ENCODE measurements around the gene SSH3.
A peak's percentile ranks its signal among the peaks of the same experiment; 100 is the strongest.

Gene SSH3, protein sequence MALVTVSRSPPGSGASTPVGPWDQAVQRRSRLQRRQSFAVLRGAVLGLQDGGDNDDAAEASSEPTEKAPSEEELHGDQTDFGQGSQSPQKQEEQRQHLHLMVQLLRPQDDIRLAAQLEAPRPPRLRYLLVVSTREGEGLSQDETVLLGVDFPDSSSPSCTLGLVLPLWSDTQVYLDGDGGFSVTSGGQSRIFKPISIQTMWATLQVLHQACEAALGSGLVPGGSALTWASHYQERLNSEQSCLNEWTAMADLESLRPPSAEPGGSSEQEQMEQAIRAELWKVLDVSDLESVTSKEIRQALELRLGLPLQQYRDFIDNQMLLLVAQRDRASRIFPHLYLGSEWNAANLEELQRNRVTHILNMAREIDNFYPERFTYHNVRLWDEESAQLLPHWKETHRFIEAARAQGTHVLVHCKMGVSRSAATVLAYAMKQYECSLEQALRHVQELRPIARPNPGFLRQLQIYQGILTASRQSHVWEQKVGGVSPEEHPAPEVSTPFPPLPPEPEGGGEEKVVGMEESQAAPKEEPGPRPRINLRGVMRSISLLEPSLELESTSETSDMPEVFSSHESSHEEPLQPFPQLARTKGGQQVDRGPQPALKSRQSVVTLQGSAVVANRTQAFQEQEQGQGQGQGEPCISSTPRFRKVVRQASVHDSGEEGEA

DNA sequence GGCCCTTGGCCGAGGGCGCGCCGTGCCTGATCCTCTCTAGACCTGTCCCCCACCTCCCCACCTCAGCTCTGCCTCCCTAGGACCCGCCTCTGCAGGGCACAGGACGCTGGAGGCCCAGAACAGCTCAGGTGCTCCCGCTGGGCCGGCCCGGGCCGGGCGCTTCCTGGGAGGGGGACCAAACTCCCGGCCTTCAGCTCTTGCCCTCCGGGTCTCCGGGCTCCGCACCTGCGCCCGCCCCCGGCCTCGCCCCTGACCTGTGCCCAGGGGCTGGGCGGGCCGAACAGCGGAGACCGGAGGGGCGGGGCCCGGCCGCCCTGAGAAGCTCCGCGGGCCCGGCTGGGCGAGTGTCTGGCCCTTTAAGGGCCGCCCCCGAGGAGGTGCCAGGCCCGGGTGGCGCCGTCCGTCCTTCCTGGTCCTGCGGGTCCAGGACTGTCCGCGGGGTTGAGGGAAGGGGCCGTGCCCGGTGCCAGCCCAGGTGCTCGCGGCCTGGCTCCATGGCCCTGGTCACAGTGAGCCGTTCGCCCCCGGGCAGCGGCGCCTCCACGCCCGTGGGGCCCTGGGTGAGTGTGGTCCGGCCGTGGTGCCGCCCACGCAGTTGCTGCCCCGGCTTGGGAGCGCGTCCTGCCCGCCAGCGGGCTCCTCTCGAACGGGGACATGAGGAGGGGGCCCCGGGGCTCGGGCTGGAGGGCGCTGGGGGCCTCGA lies at the start of gene SSH3:
SSH3 (plus strand) TSS at position 399 of the 703 bp plus-strand sequence; CDS start at position 495, 96 bp downstream.
- peak in 1 of 2 donors; percentile 36 for DNase-seq

DNA sequence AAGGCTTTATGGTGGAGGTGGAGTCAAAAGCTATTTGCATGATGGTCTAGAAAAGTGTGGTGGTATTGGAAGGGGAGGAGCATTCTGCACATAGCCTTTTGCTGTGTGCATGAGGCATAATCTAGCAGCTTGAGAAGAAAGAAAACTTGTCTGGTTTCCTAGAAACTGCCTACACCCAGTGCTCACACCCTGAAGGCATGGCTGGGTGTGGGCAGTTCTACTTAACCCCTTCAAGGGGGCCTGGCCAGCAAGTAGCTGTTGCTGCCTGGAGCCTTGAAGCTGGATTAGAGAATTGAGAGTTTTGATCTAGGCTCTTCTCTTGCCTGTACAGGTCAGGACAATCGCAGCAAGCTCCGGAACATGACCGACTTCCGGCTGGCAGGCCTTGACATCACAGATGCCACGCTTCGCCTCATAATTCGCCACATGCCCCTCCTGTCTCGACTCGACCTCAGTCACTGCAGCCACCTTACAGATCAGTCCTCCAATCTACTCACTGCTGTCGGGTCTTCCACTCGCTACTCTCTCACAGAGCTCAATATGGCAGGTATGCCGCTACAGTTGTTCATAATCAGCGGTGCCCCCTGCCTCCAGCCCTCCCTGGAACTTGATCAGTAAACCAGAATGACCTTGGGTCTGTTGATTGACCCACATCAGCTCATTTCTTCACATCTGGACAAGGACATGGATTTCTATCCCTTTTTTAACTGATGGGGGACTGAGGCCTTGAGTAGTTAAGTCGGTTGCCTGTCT lies 49.3 kb upstream of the SSH3 start:
- DNase-seq, result no peak

DNA sequence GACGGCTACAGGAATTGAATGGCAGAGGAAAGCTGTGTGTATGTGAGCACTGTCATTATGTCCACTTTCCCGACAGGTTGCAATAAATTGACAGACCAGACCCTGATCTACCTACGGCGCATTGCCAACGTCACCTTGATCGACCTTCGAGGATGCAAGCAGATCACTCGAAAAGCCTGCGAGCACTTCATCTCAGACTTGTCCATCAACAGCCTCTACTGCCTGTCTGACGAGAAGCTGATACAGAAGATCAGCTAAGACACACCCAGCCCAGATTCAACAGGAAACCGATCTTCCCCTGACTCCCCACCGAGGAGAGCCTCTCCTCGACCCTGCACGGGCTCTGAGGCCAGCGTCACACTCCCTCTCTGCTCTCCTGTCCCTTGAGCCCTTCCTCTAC lies 48.5 kb upstream of the SSH3 start:
- DNase-seq, result no peak

DNA sequence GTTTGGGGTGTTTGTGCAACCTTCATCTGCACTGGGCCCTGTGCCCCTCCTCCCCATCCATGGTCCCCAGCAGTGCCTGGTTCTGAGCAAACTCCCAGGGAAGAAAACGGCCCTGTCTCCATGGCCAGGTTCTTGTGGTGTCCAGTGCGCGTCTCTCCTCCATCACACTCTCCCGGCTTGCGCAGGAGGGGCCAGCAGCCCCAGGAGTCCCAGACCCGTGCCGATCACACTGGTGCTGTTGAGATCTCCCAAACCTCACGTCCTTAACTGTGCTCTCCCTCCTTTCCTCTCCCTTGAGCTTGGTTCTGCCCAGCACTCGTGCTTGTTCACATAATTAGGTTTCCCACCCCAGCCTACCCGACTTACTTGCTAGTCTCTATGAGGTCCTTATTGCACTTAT lies 48.0 kb upstream of the SSH3 start:
- no peak for DNase-seq

DNA sequence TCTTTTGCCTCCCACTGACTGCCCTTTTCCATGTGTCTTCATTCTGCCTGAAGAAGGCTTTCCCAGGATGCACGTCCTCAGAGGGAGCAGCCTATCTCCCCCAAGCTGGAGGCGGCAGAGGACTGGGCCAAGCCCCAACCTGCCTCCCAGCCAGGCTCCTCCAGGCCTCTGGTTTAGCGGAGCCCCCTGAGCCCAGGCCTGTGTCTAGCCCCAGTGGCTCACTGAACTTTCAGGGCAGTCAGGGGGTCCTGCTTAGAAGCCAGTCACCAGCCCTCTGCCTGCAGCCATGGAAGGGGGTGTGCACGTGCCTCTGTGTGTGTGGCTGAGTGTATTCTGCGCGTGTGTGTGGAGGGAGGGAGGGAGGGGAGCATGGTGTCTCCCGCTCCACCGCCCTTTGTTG lies 47.5 kb upstream of the SSH3 start:
- DNase-seq, result no peak

DNA sequence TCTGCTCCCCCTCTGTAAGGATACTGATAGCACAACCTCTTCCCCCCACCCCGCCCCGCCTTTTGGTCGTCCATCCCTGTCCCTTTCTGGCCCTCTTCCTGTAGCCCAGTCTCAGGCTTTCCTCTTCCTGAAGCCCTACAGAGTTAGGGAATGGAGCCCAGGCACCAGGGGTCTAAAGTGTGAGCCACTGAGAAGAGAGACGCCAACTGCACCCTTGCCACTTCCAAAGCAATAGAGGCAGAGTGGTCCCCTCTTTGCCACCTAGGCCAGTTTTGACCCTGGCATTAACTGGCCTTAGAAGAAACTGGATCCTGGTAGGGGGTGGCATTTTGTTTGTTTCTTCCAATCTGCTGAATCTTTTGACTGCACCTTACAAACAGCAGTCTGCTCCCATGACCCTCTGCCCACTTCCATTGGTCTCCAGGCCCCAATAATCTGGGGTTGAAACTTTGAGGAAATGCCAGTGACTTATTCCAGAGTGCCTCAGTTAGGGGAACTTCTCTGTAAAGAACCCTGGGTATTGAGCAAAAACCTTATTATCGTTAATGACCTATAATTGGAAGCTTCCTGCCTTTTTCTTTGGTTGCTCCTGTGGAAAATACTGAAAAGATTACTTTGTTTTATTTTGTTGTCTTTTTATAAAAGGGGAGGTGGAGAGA lies 46.7 kb upstream of the SSH3 start:
- no peak for DNase-seq

DNA sequence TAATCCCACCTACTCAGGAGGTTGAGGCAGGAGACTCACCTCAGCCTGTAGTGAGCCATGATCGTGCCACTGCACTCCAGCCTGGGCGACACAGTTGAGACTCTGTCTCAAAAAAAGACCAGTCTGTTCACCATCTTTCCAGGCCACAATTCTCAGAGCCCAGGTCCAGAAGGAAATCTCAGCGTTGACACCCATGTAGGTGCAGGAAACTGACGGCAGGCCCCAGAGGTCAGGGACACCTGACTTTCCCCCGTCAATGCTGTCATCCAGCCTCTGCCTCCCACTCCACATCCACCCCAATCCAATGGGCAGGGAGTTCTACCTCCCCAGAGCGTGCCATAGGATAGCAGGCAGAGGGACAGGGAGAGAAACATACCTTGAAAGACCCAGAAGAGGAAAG lies 42.9 kb upstream of the SSH3 start:
- DNase-seq, result no peak

DNA sequence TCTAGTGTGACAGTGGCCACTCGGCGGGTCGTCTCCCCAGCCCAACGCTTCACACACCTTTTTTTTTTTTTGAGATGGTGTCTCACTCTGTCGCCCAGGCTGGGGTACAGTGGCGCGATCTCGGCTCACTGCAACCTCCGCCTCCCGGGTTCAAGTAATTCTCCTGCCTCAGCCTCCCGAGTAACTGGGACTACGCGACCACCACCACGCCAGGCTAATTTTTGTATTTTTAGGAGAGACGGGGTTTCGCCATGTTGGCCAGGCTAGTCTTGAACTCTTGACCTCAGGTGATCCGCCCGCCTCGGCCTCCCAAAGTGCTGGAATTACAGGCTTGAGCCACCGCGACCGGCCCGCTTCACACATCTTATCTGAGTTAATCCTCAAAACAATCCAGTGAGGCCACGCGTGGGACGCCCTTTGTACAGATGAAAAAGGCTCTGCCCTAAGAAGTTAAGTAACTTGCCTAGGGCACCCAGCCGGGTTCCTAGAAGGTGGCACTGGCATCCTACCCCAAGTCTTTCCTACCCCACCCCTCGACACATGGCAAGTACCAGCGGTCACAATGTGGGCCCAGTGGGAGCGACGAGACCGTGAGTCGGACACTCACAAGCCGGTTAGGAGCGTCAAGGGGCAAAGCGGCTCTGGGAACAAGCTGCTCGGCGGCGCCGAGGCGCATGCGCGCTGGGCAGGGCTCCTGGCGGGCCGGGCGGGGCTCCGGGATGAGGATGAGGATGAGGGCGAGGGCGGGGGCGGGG lies 42.3 kb upstream of the SSH3 start:
- peak in 1 of 2 donors; percentile 37 for DNase-seq

DNA sequence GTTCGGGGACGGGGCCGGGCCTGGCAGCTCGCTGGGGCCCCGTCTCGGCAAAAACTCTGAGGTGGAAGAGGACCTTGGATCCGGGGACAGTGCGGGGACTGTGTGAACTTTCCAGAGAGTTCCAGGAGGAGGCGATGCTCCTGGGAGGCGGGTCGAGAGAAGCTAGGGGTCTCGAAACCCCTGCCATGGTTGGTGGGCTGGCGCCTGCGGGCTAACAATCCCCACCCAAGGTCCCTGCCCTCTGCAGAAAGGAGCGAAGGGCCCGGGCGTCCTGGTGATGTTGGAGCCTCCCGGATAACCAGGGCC lies 41.7 kb upstream of the SSH3 start:
- no peak for DNase-seq

DNA sequence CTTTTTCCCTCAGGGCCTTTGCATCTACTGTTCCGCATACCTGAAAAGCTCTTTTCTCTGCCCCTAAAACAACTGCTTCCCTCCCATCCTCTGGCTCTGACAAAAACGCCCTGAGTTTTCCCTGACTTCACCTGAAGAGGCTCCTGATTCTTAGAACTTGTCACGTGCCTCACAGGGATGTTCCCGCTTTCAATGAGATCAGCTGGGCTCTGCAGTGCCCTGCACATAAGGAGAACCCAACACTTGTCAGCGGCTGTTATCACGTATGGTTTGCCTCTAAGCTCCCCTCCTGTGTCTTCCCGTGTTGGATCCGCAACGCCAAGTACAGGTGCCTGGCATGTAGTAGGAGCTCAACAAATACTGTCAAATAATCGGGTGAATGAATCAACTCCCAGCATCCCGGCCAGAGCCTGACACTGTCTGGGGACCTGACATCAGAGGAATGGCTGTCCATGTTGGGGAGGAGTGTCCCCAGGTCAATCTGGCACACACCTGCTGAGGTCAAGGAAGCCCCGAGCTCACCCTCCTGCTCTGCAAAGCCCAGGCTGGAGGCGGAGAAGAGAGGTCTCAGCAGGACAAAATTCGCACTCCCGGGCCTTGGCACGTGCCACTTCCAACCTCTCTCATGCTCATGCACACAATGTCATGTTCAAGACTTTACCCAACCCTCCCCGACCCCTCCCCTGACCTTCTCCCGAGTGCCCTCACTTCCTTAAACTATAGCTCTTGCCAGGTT lies 41.2 kb upstream of the SSH3 start:
- DNase-seq, result no peak

DNA sequence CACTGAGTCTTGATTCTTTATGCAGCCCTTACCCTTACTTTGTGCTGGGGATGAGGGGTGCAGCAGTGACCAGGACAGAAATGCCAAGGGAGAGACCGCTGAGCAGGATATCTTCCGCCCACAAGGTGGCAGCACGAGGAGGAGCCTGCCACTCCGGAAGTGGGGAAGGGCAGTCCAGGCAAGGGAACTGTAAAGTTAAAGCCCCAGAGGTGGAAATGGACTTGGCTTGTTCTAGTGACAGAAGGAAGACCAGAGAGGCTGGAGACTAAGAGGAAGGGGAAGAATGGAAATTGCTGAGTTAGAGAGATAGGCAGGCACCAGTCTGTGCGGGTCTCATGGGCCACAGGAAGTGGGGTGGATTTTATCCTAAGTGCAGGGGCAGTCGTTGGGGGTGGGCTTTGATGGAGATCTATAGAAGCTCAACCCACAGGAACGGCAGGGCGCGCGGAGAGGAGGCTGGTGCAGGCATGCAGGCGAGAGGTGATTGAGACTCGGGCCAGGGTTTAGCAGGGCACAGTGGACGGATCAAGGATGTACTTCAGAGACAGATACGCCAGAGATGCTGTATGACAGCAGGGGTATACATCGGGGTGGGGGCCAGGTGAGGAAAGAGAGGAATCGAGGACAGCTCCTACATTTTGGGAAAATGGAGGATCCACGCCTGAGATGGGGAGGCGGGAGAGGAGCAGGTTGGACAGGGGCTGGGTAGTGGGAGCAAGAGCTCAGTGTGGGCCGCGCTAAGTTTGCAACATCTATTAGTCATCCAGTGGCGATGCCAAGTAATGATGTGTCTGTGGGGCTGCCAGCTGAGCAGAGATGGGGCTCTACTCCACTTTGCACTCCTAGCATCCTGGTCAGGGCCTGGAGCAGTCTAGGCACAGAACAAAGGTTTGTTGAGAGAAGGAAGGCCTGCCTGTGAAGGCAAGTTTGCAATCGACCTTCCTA lies 40.3 kb upstream of the SSH3 start:
- DNase-seq, result peak; percentile 76 to 80

DNA sequence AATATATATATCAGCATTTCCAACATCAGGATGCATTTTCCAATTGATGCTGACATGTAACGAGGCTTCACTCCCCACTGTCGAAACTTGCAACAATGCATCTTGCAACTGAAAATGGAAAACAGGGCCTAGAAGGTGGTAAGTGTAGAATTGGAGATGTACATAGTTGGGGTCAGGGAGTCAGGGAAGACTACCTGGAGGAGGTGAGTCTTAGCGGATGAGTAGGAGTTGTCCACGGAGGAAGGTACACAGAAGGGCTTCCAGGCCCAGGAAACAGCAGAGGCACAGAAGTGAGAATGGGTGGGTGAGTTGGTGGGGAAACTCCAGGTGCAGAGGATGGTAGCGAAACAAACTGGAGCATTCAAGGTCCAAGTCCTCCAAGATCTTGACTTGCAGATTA lies 39.1 kb upstream of the SSH3 start:
- no peak for DNase-seq

DNA sequence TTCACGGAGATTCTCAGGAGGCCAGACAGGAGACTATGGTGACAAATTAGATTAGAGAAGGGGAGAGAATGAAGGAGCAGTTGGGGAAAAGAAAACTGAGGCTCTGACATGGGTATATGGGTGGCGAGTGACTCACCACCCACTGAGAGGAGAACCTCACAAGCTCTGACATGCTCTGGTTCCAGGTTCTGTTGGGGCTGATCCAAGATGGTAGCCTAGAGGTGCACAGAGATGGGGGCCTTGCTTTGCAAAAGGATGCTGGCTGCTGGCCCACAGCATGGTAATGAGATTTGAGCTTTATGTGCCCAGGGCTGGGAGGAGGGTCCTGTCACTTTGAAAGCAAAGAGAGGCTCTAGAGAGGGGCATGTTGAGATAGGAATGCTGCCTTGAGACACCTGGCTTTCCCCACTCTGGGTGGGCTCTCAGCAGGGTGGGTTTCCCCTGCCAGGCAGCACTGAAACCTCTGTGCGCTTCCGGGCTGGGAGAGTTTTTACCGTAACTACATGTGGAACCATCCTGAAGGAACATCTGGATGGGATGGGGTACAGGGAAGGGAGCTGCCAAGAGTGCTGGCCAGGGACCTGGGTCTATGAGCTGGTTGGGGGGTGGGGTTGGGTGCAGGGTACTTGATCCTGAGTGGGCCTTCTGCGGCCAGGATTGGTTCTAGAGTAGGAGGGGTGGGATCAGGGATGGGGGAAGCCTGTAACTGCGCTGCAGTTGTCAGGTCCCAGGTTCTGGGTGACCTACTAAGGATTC lies 38.3 kb upstream of the SSH3 start:
- DNase-seq, result no peak

DNA sequence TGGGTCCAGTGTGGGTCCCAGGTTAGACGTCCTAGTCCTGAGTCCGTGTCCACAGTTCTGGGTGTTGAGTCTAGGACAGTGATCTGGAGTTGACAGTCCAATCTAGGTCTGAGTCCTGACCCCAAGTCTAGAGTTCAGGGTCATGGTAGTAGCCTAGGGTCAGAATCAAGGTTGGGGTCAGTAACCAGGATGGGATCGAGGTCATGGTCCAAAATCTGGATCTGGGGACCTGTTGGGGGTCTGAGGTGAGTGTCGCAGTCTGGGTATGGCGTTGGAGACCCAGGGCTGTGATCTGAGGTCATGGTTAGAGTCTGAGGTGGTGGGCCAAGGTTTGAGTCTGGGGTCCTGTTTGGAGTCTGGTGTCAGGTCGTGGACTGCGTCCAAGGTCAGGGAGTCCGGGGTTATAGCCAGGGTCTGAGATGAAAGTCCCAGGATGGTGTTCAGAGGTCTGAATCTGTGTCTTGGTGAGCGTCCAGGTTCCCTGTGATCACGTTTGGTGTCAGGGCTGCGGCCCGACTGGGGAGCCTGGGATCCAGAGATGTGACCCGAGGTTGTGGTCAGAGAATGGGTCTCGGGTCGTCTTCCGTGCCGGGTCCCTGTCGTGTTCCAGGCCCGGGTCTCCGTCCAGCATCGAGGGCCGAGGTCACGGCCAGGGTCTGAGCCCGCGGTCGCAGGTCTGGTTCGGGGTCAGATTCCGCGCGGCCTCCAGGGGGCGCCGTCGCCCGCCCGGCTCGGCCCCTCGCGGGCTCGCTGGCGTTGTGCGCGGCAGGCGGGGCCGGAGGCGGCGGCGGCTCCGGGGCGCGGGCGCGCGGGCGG lies 37.5 kb upstream of the SSH3 start:
- DNase-seq, result peak; percentile 77 to 78

DNA sequence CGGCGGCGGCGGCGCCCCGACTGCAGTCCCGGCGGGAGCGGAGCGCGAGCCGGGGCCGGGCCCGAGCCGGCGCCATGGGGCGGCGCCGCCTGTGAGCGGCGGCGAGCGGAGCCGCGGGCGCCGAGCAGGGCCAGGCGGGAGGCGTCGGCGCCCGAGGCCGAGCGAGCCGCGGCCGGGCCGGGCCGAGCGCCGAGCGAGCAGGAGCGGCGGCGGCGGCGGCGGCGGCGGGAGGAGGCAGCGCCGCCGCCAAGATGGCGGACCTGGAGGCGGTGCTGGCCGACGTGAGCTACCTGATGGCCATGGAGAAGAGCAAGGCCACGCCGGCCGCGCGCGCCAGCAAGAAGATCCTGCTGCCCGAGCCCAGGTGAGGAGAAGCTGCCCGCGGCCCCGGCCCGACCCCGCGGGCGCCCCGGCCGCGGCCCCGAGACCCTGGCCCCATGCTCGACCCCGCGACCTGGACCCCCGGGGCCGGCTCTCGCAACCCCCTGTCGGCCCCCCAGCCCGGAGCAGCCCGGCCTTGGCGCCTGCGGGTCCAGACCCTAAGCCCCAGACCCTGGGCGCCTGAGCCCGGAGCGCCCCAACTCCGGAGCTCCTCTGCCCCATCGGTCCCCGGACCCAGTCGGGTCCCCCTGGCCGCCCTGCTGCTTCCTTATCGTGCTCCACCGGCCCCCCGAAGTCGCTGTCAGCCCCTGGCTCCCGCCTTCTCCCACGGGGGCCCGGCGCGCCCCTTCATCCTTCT lies 36.7 kb upstream of the SSH3 start, which contains the start of gene GRK2:
GRK2 (plus strand) TSS at position 25 of the 739 bp plus-strand sequence; CDS start at position 252, 227 bp downstream.
- DNase-seq, result peak in 1 of 2 donors; percentile 42

DNA sequence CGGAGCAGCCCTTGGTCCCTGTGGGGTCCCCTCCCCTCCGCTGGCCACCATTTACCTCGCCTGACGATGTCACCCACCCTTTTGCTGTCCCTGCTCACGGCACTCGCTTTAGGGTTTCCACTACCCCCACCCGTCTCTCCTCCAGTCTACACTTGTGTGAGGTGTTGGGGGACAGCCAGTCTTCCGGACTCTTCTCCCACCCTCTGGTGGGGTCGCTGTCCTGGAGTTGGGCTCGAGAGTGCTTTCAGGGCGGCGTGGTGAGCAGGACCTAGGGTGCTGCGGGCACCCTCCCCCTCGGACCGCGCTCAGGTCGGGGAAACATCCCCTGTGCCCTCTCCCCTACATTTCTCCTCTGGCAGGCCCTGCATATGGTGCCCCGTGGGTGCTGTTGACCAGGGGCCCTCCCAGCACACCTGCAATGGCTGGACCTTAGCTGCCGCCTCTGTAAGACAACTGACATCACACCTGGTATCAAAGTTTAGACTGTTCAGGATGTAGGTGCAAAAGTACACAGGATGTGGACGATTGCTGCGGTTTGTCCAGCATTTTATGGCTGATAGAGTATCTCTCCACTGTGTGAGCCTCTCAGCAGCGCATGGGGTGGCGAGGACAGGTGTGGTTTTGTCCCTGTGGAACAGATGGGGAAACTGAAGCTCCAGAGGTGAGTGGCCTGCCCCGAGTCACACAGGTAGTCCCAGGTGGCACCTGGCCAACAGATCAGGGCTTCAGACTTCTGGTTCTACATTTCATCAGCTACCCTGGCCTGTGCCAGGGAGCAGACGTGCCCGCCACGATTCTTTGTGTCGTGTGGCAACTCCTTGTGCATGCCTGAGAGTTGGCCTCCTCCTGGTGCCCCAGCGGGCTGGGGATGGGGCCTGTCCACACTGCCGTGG lies 35.9 kb upstream of the SSH3 start:
- no peak for DNase-seq
